ENCODE data around the gene GSE1.

GSE1 gene

GRCh38 chr16:85620374-85620773 is 7.3 kb downstream of the GSE1 start:
- DNase-seq (ENCODE audit: low read depth) = no peak

- no peak for DNase-seq (ENCODE audit: low read depth)
Observed at GRCh38 chr16:85621698-85622428, 8.7 kb downstream of the GSE1 start.

GRCh38 chr16:85622683-85623082 is 9.6 kb downstream of the GSE1 start:
- DNase-seq (ENCODE audit: low read depth) = no peak

GRCh38 chr16:85623250-85623649 is 10.1 kb downstream of the GSE1 start:
- no peak for DNase-seq (ENCODE audit: low read depth)

GRCh38 chr16:85623997-85624601 is 11.0 kb downstream of the GSE1 start:
- DNase-seq (ENCODE audit: low read depth) = no peak

- DNase-seq (ENCODE audit: low read depth) = no peak
Observed at GRCh38 chr16:85624646-85625045, 11.5 kb downstream of the GSE1 start.

- DNase-seq (ENCODE audit: low read depth) = no peak
Observed at GRCh38 chr16:85625053-85625452, 11.9 kb downstream of the GSE1 start.

- DNase-seq (ENCODE audit: low read depth) = no peak
Observed at GRCh38 chr16:85625485-85626117, 12.5 kb downstream of the GSE1 start.

- no peak for DNase-seq (ENCODE audit: low read depth)
Observed at GRCh38 chr16:85626191-85626981, 13.3 kb downstream of the GSE1 start.

- no peak for DNase-seq (ENCODE audit: low read depth)
Observed at GRCh38 chr16:85627089-85627488, 14.0 kb downstream of the GSE1 start.

GRCh38 chr16:85627526-85628264 is 14.6 kb downstream of the GSE1 start:
- DNase-seq (ENCODE audit: low read depth) = no peak

GRCh38 chr16:85628265-85628556 is 15.1 kb downstream of the GSE1 start:
- DNase-seq (ENCODE audit: low read depth) = no peak

GRCh38 chr16:85628645-85629044 is 15.5 kb downstream of the GSE1 start:
- no peak for DNase-seq (ENCODE audit: low read depth)

GRCh38 chr16:85629326-85629725 is 16.2 kb downstream of the GSE1 start:
- DNase-seq (ENCODE audit: low read depth) = no peak

- DNase-seq (ENCODE audit: low read depth) = no peak
Observed at GRCh38 chr16:85629853-85630252, 16.7 kb downstream of the GSE1 start.

GRCh38 chr16:85631230-85631629 is 18.1 kb downstream of the GSE1 start:
- no peak for DNase-seq (ENCODE audit: low read depth)

GRCh38 chr16:85631802-85632393 is 18.8 kb downstream of the GSE1 start:
- DNase-seq (ENCODE audit: low read depth) = no peak

- no peak for DNase-seq (ENCODE audit: low read depth)
Observed at GRCh38 chr16:85632709-85633437, 19.8 kb downstream of the GSE1 start.

GRCh38 chr16:85633438-85633743 is 20.3 kb downstream of the GSE1 start:
- no peak for DNase-seq (ENCODE audit: low read depth)

GRCh38 chr16:85633888-85634287 is 20.8 kb downstream of the GSE1 start:
- DNase-seq (ENCODE audit: low read depth) = no peak
